ENCODE results near the gene RAVER2.
"Not testable (repeated sequence)": the region's sequence is repeated elsewhere in the genome, so short reads cannot be mapped to it uniquely, and the experiment has no call there.

Gene RAVER2

DNA sequence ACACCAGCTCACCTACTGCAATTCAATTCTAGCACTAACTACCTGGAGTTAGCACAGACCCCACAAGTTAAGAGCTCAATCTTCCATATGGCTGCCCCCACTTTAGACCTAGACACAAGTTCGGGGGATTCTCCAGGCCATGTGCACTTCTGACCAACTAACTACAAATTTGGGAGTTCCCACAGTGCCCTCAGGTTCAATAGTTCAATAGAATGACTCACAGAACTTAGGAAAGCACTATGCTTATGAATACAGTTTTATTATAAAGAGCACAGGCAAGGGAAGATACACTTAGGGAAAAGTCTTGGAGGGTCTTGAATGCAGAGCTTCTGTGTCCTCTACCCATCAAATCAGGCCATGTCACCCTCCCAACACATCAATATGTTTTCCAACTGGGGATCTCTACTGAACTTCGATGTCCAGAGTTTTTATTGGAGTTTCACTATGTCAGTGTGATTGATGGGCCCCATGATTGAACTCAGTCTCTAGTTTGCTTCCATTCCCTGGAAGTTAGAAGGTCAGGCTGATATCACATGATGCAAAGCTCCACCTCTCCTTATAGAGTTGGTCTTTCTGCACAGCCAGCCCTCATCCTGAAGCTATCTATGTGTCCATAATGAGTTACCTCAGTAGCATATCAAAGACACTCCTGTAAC is 46.1 kb downstream of the RAVER2 start:
- H3K27ac Mint-ChIP-seq (ENCODE audit: low read depth), result no peak overlapping the region
- H3K36me3 Mint-ChIP-seq (ENCODE audit: insufficient read depth), result no peaks in the 10 kb centered on the region
- ATAC-seq (replicated peaks; ENCODE audit: extremely low read depth, poor library complexity, severe bottlenecking) (no peak), DNase-seq (ENCODE audit: low spot score in 2 of 2) (no peak)
- no peak overlapping the region for H3K4me3 Mint-ChIP-seq
- H3K27me3 Mint-ChIP-seq, result no peaks in the 10 kb centered on the region
- no peaks in the 10 kb centered on the region for H3K4me1 Mint-ChIP-seq
- peaks cover 4% of the 10 kb centered on the region for H3K9me3 Mint-ChIP-seq

- H3K27me3 Mint-ChIP-seq, result no peaks in the 10 kb centered on the region
- DNase-seq (ENCODE audit: low spot score in 2 of 2) (no peak), ATAC-seq (replicated peaks; ENCODE audit: extremely low read depth, poor library complexity, severe bottlenecking) (no peak)
- H3K36me3 Mint-ChIP-seq (ENCODE audit: insufficient read depth), result no peaks in the 10 kb centered on the region
- H3K4me1 Mint-ChIP-seq, result no peaks in the 10 kb centered on the region
- H3K9me3 Mint-ChIP-seq, result no peaks in the 10 kb centered on the region
- H3K27ac Mint-ChIP-seq (ENCODE audit: low read depth), result no peak overlapping the region
- no peak overlapping the region for H3K4me3 Mint-ChIP-seq
Observed at GRCh38 chr1:64798872-64799271, 54.0 kb downstream of the RAVER2 start.

GRCh38 chr1:64801851-64802523 is 57.1 kb downstream of the RAVER2 start:
- H3K4me1 Mint-ChIP-seq, result no peaks in the 10 kb centered on the region
- DNase-seq (ENCODE audit: low spot score in 2 of 2), result no peak
- ATAC-seq (replicated peaks; ENCODE audit: extremely low read depth, poor library complexity, severe bottlenecking), result no peak
- no peaks in the 10 kb centered on the region for H3K9me3 Mint-ChIP-seq
- H3K27me3 Mint-ChIP-seq, result no peaks in the 10 kb centered on the region
- no peaks in the 10 kb centered on the region for H3K36me3 Mint-ChIP-seq (ENCODE audit: insufficient read depth)
- no peak overlapping the region for H3K27ac Mint-ChIP-seq (ENCODE audit: low read depth)
- no peak overlapping the region for H3K4me3 Mint-ChIP-seq

DNA sequence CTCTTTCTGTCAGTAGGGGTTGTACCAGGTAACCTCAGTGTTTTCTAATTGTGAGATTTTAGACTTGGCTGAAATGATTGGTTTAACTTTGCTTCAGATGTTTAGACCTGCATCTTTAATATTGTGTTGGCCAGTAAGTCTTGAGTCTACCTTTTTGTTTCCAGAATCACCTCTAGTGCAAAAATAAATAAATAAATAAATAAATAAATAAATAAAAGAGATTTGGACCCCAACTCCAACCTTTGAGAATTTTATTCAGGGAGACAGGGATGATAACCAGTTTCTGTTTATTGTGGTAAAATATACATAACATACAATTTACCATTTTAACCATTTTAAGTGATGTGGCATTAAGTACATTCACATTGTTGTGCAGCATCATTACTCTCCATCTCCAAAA is 64.4 kb downstream of the RAVER2 start:
- Mint-ChIP-seq H3K36me3 (ENCODE audit: insufficient read depth) (no peaks in the 10 kb centered on the region), H3K27ac (ENCODE audit: low read depth) (no peak overlapping the region), H3K9me3 (no peaks in the 10 kb centered on the region), H3K4me1 (no peaks in the 10 kb centered on the region), H3K4me3 (no peak overlapping the region), H3K27me3 (no peaks in the 10 kb centered on the region)
- ATAC-seq (replicated peaks; ENCODE audit: extremely low read depth, poor library complexity, severe bottlenecking) (no peak), DNase-seq (ENCODE audit: low spot score in 2 of 2) (no peak)

DNA sequence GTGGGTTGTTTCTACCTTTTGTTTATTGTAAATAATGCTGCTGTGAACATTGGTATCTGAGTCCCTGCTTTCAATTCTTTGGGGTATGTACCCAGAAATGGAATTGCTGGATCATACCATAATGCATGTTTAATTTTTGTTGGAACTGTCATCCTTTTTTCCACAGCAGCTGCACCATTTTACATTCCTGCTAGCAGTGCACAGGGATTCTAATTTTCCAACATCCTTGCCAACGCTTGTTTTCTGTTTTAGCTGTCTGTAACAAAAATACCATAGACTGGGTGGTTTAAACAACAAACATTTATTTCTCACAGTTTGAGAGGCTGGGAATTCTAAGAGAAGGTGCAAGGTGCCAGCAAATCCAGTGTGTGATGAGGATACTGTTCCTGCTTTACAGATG is 65.1 kb downstream of the RAVER2 start:
- no peak overlapping the region for H3K27ac Mint-ChIP-seq (ENCODE audit: low read depth)
- no peak for ATAC-seq (replicated peaks; ENCODE audit: extremely low read depth, poor library complexity, severe bottlenecking)
- H3K9me3 Mint-ChIP-seq, result no peaks in the 10 kb centered on the region
- no peaks in the 10 kb centered on the region for H3K27me3 Mint-ChIP-seq
- no peaks in the 10 kb centered on the region for H3K4me1 Mint-ChIP-seq
- DNase-seq (ENCODE audit: low spot score in 2 of 2), result no peak
- no peaks in the 10 kb centered on the region for H3K36me3 Mint-ChIP-seq (ENCODE audit: insufficient read depth)
- no peak overlapping the region for H3K4me3 Mint-ChIP-seq

DNA sequence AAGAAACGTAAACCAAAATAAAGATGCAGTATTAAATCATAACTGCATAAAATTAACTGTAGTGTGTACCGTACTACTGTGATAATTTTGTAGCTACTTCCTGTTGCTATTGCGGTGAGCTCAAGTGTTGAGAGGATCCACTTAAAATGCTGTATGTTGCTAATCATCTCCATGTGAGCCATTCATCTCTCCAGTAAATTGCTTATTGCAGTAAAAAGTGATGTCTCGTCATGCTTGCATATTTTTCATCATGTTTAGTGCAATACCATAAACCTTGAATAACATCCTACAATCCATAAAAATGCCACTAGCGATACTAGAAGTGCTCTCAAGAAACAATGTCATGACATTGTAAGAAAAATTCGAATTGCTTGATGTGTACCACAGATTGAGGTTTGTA is 66.3 kb downstream of the RAVER2 start:
- DNase-seq (ENCODE audit: low spot score in 2 of 2) (no peak), ATAC-seq (replicated peaks; ENCODE audit: extremely low read depth, poor library complexity, severe bottlenecking) (no peak)
- Mint-ChIP-seq H3K4me3 (no peak overlapping the region), H3K4me1 (no peaks in the 10 kb centered on the region), H3K36me3 (ENCODE audit: insufficient read depth) (no peaks in the 10 kb centered on the region), H3K9me3 (no peaks in the 10 kb centered on the region), H3K27ac (ENCODE audit: low read depth) (no peak overlapping the region), H3K27me3 (no peaks in the 10 kb centered on the region)

- ATAC-seq (replicated peaks; ENCODE audit: extremely low read depth, poor library complexity, severe bottlenecking) (no peak), DNase-seq (ENCODE audit: low spot score in 2 of 2) (no peak)
- Mint-ChIP-seq H3K9me3 (peaks cover 4% of the 10 kb centered on the region), H3K4me1 (no peaks in the 10 kb centered on the region), H3K36me3 (ENCODE audit: insufficient read depth) (no peaks in the 10 kb centered on the region), H3K27ac (ENCODE audit: low read depth) (no peak overlapping the region), H3K27me3 (no peaks in the 10 kb centered on the region), H3K4me3 (no peak overlapping the region)
Observed at GRCh38 chr1:64814427-64814826, 69.6 kb downstream of the RAVER2 start.

DNA sequence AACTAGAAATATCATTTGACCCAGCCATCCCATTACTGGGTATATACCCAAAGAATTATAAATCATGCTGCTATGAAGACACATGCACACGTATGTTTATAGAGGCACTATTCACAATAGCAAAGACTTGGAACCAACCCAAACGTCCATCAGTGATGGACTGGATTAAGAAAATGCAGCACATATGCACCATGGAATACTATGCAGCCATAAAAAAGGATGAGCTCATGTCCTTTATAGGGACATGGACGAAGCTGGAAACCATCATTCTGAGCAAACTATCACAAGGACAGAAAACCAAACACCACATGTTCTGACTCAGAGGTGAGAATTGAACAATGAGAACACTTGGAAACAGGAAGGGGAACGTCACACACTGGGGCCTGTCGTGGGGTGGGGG is 72.5 kb downstream of the RAVER2 start:
- not testable (repeated sequence) for H3K27me3 Mint-ChIP-seq; H3K4me1 Mint-ChIP-seq; ATAC-seq (replicated peaks; ENCODE audit: extremely low read depth, poor library complexity, severe bottlenecking); H3K9me3 Mint-ChIP-seq; DNase-seq (ENCODE audit: low spot score in 2 of 2); H3K27ac Mint-ChIP-seq (ENCODE audit: low read depth); H3K36me3 Mint-ChIP-seq (ENCODE audit: insufficient read depth); H3K4me3 Mint-ChIP-seq

- not testable (repeated sequence) for H3K27me3 Mint-ChIP-seq; ATAC-seq (replicated peaks; ENCODE audit: extremely low read depth, poor library complexity, severe bottlenecking); H3K9me3 Mint-ChIP-seq; H3K27ac Mint-ChIP-seq (ENCODE audit: low read depth); H3K4me3 Mint-ChIP-seq; H3K36me3 Mint-ChIP-seq (ENCODE audit: insufficient read depth); DNase-seq (ENCODE audit: low spot score in 2 of 2); H3K4me1 Mint-ChIP-seq
Observed at GRCh38 chr1:64820572-64820971, 75.7 kb downstream of the RAVER2 start.

GRCh38 chr1:64822621-64823020 is 77.7 kb downstream of the RAVER2 start:
- H3K27ac Mint-ChIP-seq (ENCODE audit: low read depth), result no peak overlapping the region
- ATAC-seq (replicated peaks; ENCODE audit: extremely low read depth, poor library complexity, severe bottlenecking) (no peak), DNase-seq (ENCODE audit: low spot score in 2 of 2) (no peak)
- no peak overlapping the region for H3K4me3 Mint-ChIP-seq
- H3K27me3 Mint-ChIP-seq, result no peaks in the 10 kb centered on the region
- peaks cover 24% of the 10 kb centered on the region for H3K4me1 Mint-ChIP-seq
- H3K36me3 Mint-ChIP-seq (ENCODE audit: insufficient read depth), result peaks cover 8% of the 10 kb centered on the region
- H3K9me3 Mint-ChIP-seq, result no peaks in the 10 kb centered on the region

DNA sequence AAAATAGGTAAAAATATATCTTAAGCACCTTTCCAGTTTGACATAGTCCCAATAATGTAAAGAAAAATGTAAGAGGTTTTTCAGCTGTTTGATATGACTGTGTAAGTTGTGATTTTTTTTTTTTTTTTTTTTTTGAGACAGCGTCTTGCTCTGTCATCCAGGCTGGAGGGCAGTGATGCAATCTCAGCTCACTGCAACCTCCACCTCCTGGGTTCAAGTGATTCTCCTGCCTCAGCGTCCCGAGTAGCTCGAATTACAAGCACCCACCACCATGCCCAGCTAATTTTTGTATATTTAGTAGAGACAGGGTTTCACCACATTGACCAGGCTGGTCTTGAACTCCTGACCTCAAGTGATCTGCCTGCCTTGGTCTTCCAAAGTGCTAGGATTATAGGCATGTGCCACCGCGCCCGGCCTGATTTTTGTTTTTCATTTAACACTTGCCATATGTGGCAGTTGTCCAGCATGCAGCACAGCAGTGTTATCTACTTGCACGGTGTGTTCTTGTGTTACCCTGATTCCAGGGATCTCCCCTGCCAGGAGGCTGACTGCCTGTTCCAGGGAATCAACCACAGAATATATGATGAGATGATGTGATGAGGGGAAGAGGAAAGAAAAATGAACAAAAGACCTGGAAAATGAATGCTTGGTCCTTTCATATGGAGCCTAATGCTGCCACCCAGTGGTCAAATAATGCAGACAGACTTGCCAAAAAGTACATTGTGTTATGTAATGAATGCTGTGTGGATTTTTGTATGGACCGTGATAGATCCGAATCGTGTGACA is 79.0 kb downstream of the RAVER2 start:
- peaks cover 36% of the 10 kb centered on the region for H3K4me1 Mint-ChIP-seq
- H3K27me3 Mint-ChIP-seq, result no peaks in the 10 kb centered on the region
- no peak overlapping the region for H3K4me3 Mint-ChIP-seq
- peaks cover 10% of the 10 kb centered on the region for H3K36me3 Mint-ChIP-seq (ENCODE audit: insufficient read depth)
- no peaks in the 10 kb centered on the region for H3K9me3 Mint-ChIP-seq
- ATAC-seq (replicated peaks; ENCODE audit: extremely low read depth, poor library complexity, severe bottlenecking) (no peak), DNase-seq (ENCODE audit: low spot score in 2 of 2) (peak; percentile 30 to 35)
- H3K27ac Mint-ChIP-seq (ENCODE audit: low read depth), result peak overlapping the region; percentile 39

GRCh38 chr1:64826991-64827390 is 82.1 kb downstream of the RAVER2 start:
- Mint-ChIP-seq H3K27ac (ENCODE audit: low read depth) (peak overlapping the region; percentile 92), H3K4me1 (peaks cover 45% of the 10 kb centered on the region), H3K4me3 (peak overlapping the region; percentile 61), H3K36me3 (ENCODE audit: insufficient read depth) (peaks cover 18% of the 10 kb centered on the region), H3K27me3 (no peaks in the 10 kb centered on the region), H3K9me3 (no peaks in the 10 kb centered on the region)
- DNase-seq (ENCODE audit: low spot score in 2 of 2), result no peak
- peak; percentile 91 for ATAC-seq (replicated peaks; ENCODE audit: extremely low read depth, poor library complexity, severe bottlenecking)

GRCh38 chr1:64828829-64829228 is 84.0 kb downstream of the RAVER2 start:
- no peak for DNase-seq (ENCODE audit: low spot score in 2 of 2)
- H3K27ac Mint-ChIP-seq (ENCODE audit: low read depth), result peak overlapping the region; percentile 92
- peaks cover 45% of the 10 kb centered on the region for H3K4me1 Mint-ChIP-seq
- no peak for ATAC-seq (replicated peaks; ENCODE audit: extremely low read depth, poor library complexity, severe bottlenecking)
- peaks cover 33% of the 10 kb centered on the region for H3K36me3 Mint-ChIP-seq (ENCODE audit: insufficient read depth)
- no peaks in the 10 kb centered on the region for H3K27me3 Mint-ChIP-seq
- H3K4me3 Mint-ChIP-seq, result peak overlapping the region; percentile 54
- no peaks in the 10 kb centered on the region for H3K9me3 Mint-ChIP-seq

Data from central memory CD8-positive, alpha-beta T cell (primary cell).